Psoas muscle (tissue), 7 donors: ENCODE data around the gene ALDH6A1. TPM values are rescaled to one million over a fixed set of nuclear protein-coding genes. Genes with fewer than 3 reads are reported as not detected.

Experiments used
- polyA plus RNA-seq, 3 donors: library from polyadenylated mRNA; stranded (reverse); fragments of 200-250 nt; gene quantifications; one replicate each; pipeline ENCODE4 v1.2.3, GENCODE V29; 2013
- total RNA-seq, 4 donors: library from RNA; stranded (reverse); fragmentation: NEBNext Ultra II Directional in 2 of 4; extraction: Animal tissue kit (Norgen Biotek cat#: 25700) in 2 of 4; gene quantifications; one replicate each; pipeline versions ENCODE4 v1.2.1 to v1.2.4, GENCODE V29; 2021 to 2023
- donor health status: healthy with polysubstance abuse.
- donor health status: DM: no; HTN: no; CAD: no; lungs with moderate emphysema.
- donor health status: Bipolar disorder and iron deficiency.
- donor health status: healthy.
- donor health status: DM: no; HTN: no; CAD: no.
- donor health status: DM: no; HTN: no; CAD: no.
- donor health status: DM: yes; HTN: yes; CAD: no.

The ALDH6A1 gene
- total and polyA plus RNA-seq, 7 donors: 7.3 to 60.5 (median 22.3) TPM

Other genes with a start within 250 kb of the ALDH6A1 start
- gene PTGR2, start 232.6 kb downstream of the ALDH6A1 start, total RNA-seq: 10 to 100 TPM; 12.3 to 23.8 (median 20.4) TPM
- 10 to 100 TPM in 2 of 3 donors, 1 to 10 TPM in 1; 7.9 to 11.5 (median 11.2) TPM for gene PTGR2, start 232.6 kb downstream of the ALDH6A1 start, polyA plus RNA-seq
- gene ZNF410, start 197.6 kb downstream of the ALDH6A1 start, total RNA-seq: 10 to 100 TPM; 13.1 to 22.7 (median 21.1) TPM
- gene ZNF410, start 197.6 kb downstream of the ALDH6A1 start, polyA plus RNA-seq: 10 to 100 TPM; 16.0 to 40.6 (median 26.9) TPM
- 1 to 10 TPM; 5.0 to 6.4 (median 5.4) TPM for gene FAM161B, start 134.4 kb downstream of the ALDH6A1 start, total RNA-seq
- 1 to 10 TPM; 6.1 to 7.3 (median 7.1) TPM for gene FAM161B, start 134.4 kb downstream of the ALDH6A1 start, polyA plus RNA-seq
- gene COQ6, start 134.2 kb downstream of the ALDH6A1 start, total RNA-seq: 10 to 100 TPM; 25.7 to 40.3 (median 31.3) TPM
- gene COQ6, start 134.2 kb downstream of the ALDH6A1 start, polyA plus RNA-seq: 10 to 100 TPM; 32.6 to 44.9 (median 40.9) TPM
- 10 to 100 TPM in 1 of 4 donors, 1 to 10 TPM in 3; 5.2 to 11.5 (median 9.1) TPM for gene ENTPD5, start 65.2 kb downstream of the ALDH6A1 start, total RNA-seq
- 1 to 10 TPM; 4.6 to 9.1 (median 5.0) TPM for gene ENTPD5, start 65.2 kb downstream of the ALDH6A1 start, polyA plus RNA-seq
- 1 to 10 TPM; 1.0 to 1.7 (median 1.3) TPM for gene BBOF1, start 65.1 kb downstream of the ALDH6A1 start, total RNA-seq
- gene BBOF1, start 65.1 kb downstream of the ALDH6A1 start, polyA plus RNA-seq: 1 to 10 TPM; 1.1 to 3.2 (median 2.1) TPM
- gene LIN52, start 503 bp upstream of the ALDH6A1 start, total RNA-seq: 1 to 10 TPM; 1.7 to 6.5 (median 3.8) TPM
- gene LIN52, start 503 bp upstream of the ALDH6A1 start, polyA plus RNA-seq: 1 to 10 TPM; 2.6 to 8.6 (median 3.5) TPM
- not detected for gene VSX2, start 155.0 kb upstream of the ALDH6A1 start, total RNA-seq
- not detected for gene VSX2, start 155.0 kb upstream of the ALDH6A1 start, polyA plus RNA-seq
- 10 to 100 TPM; 11.6 to 26.2 (median 15.4) TPM for gene ABCD4, start 218.5 kb upstream of the ALDH6A1 start, total RNA-seq
- gene ABCD4, start 218.5 kb upstream of the ALDH6A1 start, polyA plus RNA-seq: 10 to 100 TPM; 11.4 to 17.4 (median 15.3) TPM